Lower lobe of right lung (tissue), 2 donors: ENCODE results near the gene GALNS. TPM values are rescaled to one million over a fixed set of nuclear protein-coding genes. Genes with fewer than 3 reads are reported as not detected.
"Not testable (repeated sequence)": the region's sequence is repeated elsewhere in the genome, so short reads cannot be mapped to it uniquely, and the experiment has no call there.

Experiments
- ATAC-seq, 2 donors: fragments of 200-7000 bp; cut with Tn5 transposase; one replicate each; pipeline ENCODE4 v1.9.1; 2020 to 2022; ENCODE audit warnings: mild to moderate bottlenecking in 2 of 2, moderate library complexity in 2 of 2
- DNase-seq: peaks from one replicate; pipeline ENCODE4 v3.0.0-alpha.2; 2020
- H3K27ac ChIP-seq: fragments of 200-600 bp; one replicate; pipeline ENCODE4 v1.8.0; 2022
- H3K27me3 ChIP-seq: fragments of 200-600 bp; one replicate; pipeline ENCODE4 v1.8.0; 2022; ENCODE audit warnings: low read depth
- H3K36me3 ChIP-seq: fragments of 200-600 bp; one replicate; pipeline ENCODE4 v1.8.0; 2022; ENCODE audit warnings: mild to moderate bottlenecking
- H3K4me1 ChIP-seq: fragments of 200-600 bp; one replicate; pipeline ENCODE4 v1.8.0; 2022
- H3K4me3 ChIP-seq: fragments of 200-600 bp; one replicate; pipeline ENCODE4 v1.8.0; 2022; ENCODE audit warnings: mild to moderate bottlenecking
- H3K9me3 ChIP-seq: fragments of 200-600 bp; one replicate; pipeline ENCODE4 v1.8.0; 2022
- CTCF ChIP-seq: fragments of 200-600 bp; IDR thresholded peaks from one replicate; pipeline ENCODE4 v1.8.0; 2022; ENCODE audit warnings: antibody characterized with exemption, mild to moderate bottlenecking
- intact Hi-C: fragments of 100-400 bp; cut with DNase I; formaldehyde crosslinking; loops from one replicate; pipeline ENCODE4 v1.11.0; 2022
- total RNA-seq: library from RNA; stranded (reverse); fragmentation: NEBNext Ultra II Directional; extraction: Animal tissue kit (Norgen Biotek cat#: 25700); gene quantifications from one replicate; pipeline ENCODE4 v1.2.1, GENCODE V29; 2021
- donor health status: DM: no; HTN: yes; CAD: no; lungs with severe emphysema.

GALNS gene
- total RNA-seq, 1 donor from 2014 or later: 48.5 TPM

GRCh38 chr16:88892065-88892464 is 35.3 kb upstream of the GALNS start:
- no peak for ATAC-seq
- no peaks in the 10 kb centered on the region for H3K27me3 ChIP-seq
- peaks cover 31% of the 10 kb centered on the region for H3K36me3 ChIP-seq
- no peaks in the 10 kb centered on the region for H3K9me3 ChIP-seq
- no peak overlapping the region for H3K27ac ChIP-seq
- DNase-seq: no peak
- TF ChIP-seq CTCF: no peak
- no peaks in the 10 kb centered on the region for H3K4me1 ChIP-seq
- intact Hi-C loops: no loop called here
- no peak overlapping the region for H3K4me3 ChIP-seq

GRCh38 chr16:88891083-88891482 is 34.3 kb upstream of the GALNS start:
- Histone ChIP-seq H3K27me3 (no peaks in the 10 kb centered on the region), H3K27ac (no peak overlapping the region), H3K36me3 (peaks cover 27% of the 10 kb centered on the region), H3K9me3 (no peaks in the 10 kb centered on the region), H3K4me3 (no peak overlapping the region), H3K4me1 (peaks cover 1% of the 10 kb centered on the region)
- ATAC-seq: no peak
- TF ChIP-seq CTCF: no peak
- no peak for DNase-seq
- intact Hi-C loops: no loop called here

GRCh38 chr16:88889702-88890352 is 33.1 kb upstream of the GALNS start:
- DNase-seq, H3K4me1 ChIP-seq, H3K9me3 ChIP-seq, intact Hi-C loops, H3K4me3 ChIP-seq, H3K27ac ChIP-seq, ATAC-seq, H3K27me3 ChIP-seq: not testable (repeated sequence)
- H3K36me3 ChIP-seq: peaks cover 31% of the 10 kb centered on the region

GRCh38 chr16:88888461-88889387 is 32.0 kb upstream of the GALNS start:
- DNase-seq (no peak), ATAC-seq (no peak)
- H3K4me3 ChIP-seq: no peak overlapping the region
- no peaks in the 10 kb centered on the region for H3K27me3 ChIP-seq
- peak overlapping the region; percentile 68 for H3K27ac ChIP-seq
- peaks cover 8% of the 10 kb centered on the region for H3K4me1 ChIP-seq
- peaks cover 42% of the 10 kb centered on the region for H3K36me3 ChIP-seq
- intact Hi-C loops: no loop called here
- H3K9me3 ChIP-seq: no peaks in the 10 kb centered on the region
- no peak for TF ChIP-seq CTCF

- Histone ChIP-seq H3K9me3 (no peaks in the 10 kb centered on the region), H3K27me3 (no peaks in the 10 kb centered on the region), H3K4me1 (peaks cover 8% of the 10 kb centered on the region), H3K4me3 (no peak overlapping the region), H3K27ac (peak overlapping the region; percentile 68), H3K36me3 (peaks cover 45% of the 10 kb centered on the region)
- no peak for TF ChIP-seq CTCF
- DNase-seq (no peak), ATAC-seq (no peak)
- intact Hi-C loops: no loop called here
These were observed 31.3 kb upstream of the GALNS start for GRCh38 chr16:88888057-88888456.
